NCI-H1417 (cell line): Measurements from ENCODE around the gene GMNN.

Source experiments
- DNase-seq, 3 experiments: peaks; one replicate each; lab custom pipeline; 2025; lab: John Stamatoyannopoulos, UW

The GMNN gene

DNA sequence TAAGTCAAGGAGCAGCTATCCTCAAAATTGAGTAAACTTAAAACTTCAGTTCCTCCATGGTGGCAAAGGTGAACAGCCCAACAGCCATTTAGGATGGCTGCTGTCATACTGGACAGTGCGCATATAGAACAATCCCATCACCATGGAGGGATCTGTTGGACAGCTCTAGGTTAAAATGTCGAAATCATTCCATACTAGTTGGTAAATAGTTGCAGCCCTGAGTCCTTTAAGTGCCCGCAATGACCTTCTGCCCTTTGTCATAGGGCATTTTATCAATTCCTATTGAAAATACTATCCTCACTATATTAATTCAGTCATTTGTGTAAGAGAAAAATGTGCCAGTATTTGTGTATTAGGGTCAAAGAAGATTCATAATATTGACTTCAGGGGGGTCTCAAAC, 32.8 kb downstream of the GMNN start:
- DNase-seq: no peak

DNA sequence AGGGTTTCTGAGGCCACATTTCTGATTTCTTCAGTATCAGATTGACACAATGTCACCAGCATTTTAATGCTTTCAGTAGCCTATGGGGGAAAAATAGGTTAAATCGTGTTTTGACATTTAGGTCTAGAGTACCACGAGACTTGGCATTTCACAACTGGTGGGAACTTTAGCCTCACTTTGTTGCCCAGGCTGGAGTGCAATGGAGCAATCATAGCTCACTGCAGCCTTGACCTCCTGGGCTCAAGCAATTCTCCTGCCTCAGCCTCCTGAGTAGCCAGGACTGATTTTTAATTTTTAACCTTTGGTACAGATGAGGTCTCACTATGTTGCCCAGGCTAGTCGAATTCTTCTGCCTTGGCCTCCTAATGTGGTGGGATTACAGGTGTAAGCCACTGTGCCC, 35.0 kb downstream of the GMNN start:
- DNase-seq: no peak

GRCh38 chr6:24818346-24818745, 43.6 kb downstream of the GMNN start:
- no peak for DNase-seq

DNA sequence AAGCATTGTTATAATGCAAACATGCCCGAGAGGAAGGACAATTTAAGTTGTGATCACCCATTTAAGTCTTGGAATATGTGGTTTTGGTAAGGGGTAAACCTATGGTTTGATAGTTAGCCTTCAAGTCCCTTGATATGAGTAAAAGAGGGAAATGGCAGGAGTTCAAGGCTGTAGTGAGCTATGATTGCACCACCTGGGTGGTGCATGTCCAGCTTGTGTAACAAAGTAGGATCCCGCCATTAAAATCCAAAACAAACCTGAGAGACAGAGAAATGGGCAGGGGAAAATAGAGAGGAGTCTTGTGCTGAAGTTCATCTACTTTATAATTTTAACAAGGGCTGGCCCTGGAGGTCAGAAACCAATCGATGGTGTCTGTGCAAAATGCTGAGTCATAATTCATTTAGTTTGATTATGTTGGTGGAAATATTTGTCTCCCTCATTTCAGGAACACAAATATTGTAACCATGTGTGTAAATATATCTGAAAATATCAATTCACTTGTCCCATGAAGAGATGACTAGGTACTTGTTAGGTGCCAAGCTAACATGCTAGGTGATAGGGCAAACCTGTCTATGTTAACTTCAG, 47.2 kb downstream of the GMNN start:
- no peak for DNase-seq

DNA sequence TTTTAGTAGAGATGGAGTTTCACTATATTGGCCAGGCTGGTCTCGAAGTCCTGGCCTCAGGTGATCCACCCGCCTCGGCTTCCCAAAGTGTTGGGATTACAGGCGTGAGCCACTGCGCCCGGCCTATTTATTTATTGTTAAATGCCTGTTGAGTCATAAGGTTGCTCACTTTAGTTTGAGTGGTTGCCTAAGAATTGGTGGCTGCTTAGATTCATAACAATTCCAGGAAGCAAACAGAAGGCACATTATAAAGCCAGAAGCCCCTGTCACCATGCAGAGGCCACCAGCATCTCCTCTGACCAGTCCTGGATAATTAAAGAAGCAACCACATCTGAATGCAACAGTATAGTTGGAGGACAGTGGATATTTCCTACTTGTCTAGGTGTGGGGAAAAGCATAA, 48.0 kb downstream of the GMNN start:
- DNase-seq: no peak

DNA sequence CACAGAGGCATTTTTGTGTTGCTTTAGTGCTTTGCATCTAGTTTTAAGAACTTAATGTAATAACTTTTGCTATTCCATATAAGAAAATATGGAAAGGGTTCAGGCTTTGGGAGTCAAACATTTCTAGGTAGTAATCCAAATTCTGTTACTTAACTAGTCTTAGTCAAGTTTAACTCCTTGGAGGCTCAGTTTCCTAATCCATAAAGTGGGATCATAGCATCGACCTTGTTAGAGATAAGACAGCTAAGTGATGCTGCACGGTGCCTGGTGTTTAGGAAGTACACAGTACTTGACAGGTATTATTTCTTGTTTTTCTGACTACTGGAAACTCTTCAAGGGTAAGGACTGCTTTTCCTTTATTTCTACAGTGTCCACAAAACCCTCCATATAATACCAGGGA, 48.4 kb downstream of the GMNN start:
- no peak for DNase-seq

- peak in 1 of 3 experiments; percentile 49 for DNase-seq
Measured at GRCh38 chr6:24824142-24824938, 49.6 kb downstream of the GMNN start.

- DNase-seq: peak in 2 of 3 experiments; percentile 3 to 10
Measured at GRCh38 chr6:24825130-24825630, 50.4 kb downstream of the GMNN start.

- no peak for DNase-seq
Measured at GRCh38 chr6:24827162-24827561, 52.4 kb downstream of the GMNN start.

GRCh38 chr6:24827970-24828369, 53.2 kb downstream of the GMNN start:
- no peak for DNase-seq

DNA sequence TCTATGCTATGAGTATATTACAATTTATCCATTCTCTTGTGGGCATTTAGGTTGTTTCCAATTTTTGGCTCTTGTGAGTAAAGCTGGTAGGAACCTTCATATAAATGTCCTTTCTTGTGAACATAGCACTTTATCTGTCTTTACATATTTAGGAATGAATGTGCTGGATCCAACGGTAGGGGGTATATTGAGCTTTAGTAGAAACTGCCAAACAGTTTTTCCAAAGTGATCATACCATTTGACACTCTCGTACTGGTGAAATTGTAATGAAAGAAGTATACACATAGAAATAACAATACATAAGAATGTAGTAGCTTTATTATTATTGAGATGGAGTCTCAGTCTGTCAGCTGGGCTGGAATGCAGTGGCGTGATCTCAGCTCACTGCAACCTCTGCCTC, 54.9 kb downstream of the GMNN start:
- DNase-seq: no peak

DNA sequence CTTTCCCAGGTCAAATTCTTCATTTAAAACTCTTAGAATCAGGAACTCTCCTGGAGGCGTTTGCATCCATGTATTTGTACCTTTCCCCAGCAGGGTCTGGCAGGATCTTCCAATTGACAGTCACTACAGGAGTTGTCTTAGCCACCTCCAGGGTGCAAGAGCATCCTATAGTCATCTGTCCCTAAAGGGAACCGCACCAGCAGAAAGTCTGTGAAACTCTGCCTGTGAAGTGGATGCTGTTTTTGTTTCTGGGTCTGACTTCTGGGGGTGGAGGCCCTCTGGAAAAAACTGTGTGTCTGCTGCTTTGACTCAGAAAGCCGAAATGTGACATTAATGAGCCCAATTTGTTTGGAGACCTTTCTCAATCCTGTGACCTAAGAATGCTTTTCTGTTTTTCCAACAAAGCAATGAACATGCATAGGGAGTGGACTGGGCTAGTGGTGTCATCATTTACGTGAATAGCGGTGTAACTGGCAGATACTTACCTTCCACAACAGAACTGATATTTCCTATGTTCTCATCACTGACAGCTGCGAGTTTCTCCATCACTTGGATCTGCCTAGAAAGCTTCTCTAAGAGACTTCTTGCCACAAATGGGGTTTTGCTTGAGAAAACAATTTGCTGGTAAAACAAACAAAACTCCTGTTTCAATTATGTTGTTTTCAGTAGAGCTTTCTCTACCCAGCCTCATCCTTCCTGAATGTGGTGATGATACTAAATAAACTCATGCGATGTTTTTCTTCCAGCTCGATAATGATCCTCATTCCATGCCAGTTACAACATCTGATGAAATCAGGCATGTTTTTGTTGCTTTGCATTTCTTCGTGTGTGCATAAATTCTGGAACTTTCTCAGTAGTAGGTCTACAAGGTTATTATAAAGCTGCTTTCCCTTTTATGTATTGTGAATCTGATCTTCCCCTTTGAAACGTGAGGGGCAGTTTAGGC, 57.3 kb downstream of the GMNN start:
- no peak for DNase-seq

- no peak for DNase-seq
Measured at GRCh38 chr6:24832794-24833193, 58.1 kb downstream of the GMNN start.

GRCh38 chr6:24833711-24834386, 59.1 kb downstream of the GMNN start:
- DNase-seq: no peak
